GM23338 (cell line): Measurements from ENCODE around the gene ISLR2. TPM values are rescaled to one million over a fixed set of nuclear protein-coding genes. Genes with fewer than 3 reads are reported as not detected.

Experiments used
- ATAC-seq: fragments of 200-7000 bp; cut with Tn5 transposase; 3 replicates; pipeline ENCODE4 v1.9.1; 2020
- DNase-seq: peaks from one replicate; pipeline ENCODE4 v3.0.0-alpha.2; 2015; ENCODE audit warnings: low spot score
- H2AFZ ChIP-seq: fragments of 200-600 bp; sonication (generic); 2 replicates; pipeline ENCODE4 v1.8.0; 2016; ENCODE audit warnings: antibody characterized with exemption, mild to moderate bottlenecking, moderate library complexity
- H3F3A ChIP-seq: fragments of 200-600 bp; sonication (generic); replicated peaks from 2 replicates; pipeline ENCODE4 v1.8.0; 2017; ENCODE audit warnings: antibody characterized with exemption, mixed run types, low read depth
- H3K27ac ChIP-seq: fragments of 200-600 bp; sonication (generic); 2 replicates; pipeline ENCODE4 v1.6.1; 2016; ENCODE audit warnings: low read depth
- H3K27me3 ChIP-seq: fragments of 200-600 bp; sonication (generic); 2 replicates; pipeline ENCODE4 v1.8.0; 2016; ENCODE audit warnings: mild to moderate bottlenecking, mixed run types, moderate library complexity; ENCODE audit not compliant: insufficient read depth
- H3K36me3 ChIP-seq: fragments of 200-600 bp; sonication (generic); 2 replicates; pipeline ENCODE4 v1.8.0; 2016; ENCODE audit warnings: mild to moderate bottlenecking; ENCODE audit not compliant: insufficient read depth
- H3K4me1 ChIP-seq: fragments of 200-600 bp; sonication (generic); 2 replicates; pipeline ENCODE4 v1.8.0; 2016; ENCODE audit warnings: mild to moderate bottlenecking, moderate library complexity; ENCODE audit not compliant: insufficient read depth
- H3K4me2 ChIP-seq: fragments of 200-600 bp; sonication (generic); 2 replicates; pipeline ENCODE4 v1.7.1; 2017; ENCODE audit warnings: mixed run types
- H3K4me3 ChIP-seq: fragments of 200-600 bp; sonication (generic); 2 replicates; pipeline ENCODE4 v1.6.1; 2016; ENCODE audit warnings: mixed run types
- H3K79me2 ChIP-seq: fragments of 200-600 bp; sonication (generic); replicated peaks from 2 replicates; pipeline ENCODE4 v1.8.0; 2017; ENCODE audit warnings: mild to moderate bottlenecking; ENCODE audit not compliant: insufficient read depth
- H3K9me2 ChIP-seq: fragments of 200-600 bp; sonication (generic); 2 replicates; pipeline ENCODE4 v1.8.0; 2017; ENCODE audit not compliant: insufficient read depth
- H4K20me1 ChIP-seq: fragments of 200-600 bp; sonication (generic); replicated peaks from 2 replicates; pipeline ENCODE4 v1.8.0; 2017; ENCODE audit warnings: mild to moderate bottlenecking; ENCODE audit not compliant: insufficient read depth
- H3K27ac Mint-ChIP-seq: 2 replicates; pipeline ENCODE4 v1.8.0; 2020; ENCODE audit warnings: inconsistent platforms, mild to moderate bottlenecking, moderate library complexity, mixed read lengths
- H3K27me3 Mint-ChIP-seq: 3 replicates; pipeline ENCODE4 v1.8.0; 2022; ENCODE audit warnings: low read depth, mild to moderate bottlenecking, moderate library complexity, mixed read lengths, inconsistent platforms; ENCODE audit not compliant: insufficient read depth, poor library complexity
- H3K36me3 Mint-ChIP-seq: 3 replicates; pipeline ENCODE4 v1.8.0; 2021; ENCODE audit warnings: low read depth, mild to moderate bottlenecking, inconsistent platforms, moderate library complexity, mixed read lengths
- H3K4me1 Mint-ChIP-seq: 3 replicates; pipeline ENCODE4 v1.8.0; 2020; ENCODE audit warnings: mild to moderate bottlenecking, inconsistent platforms, mixed read lengths
- H3K4me3 Mint-ChIP-seq: 3 replicates; pipeline ENCODE4 v1.8.0; 2021; ENCODE audit warnings: moderate library complexity, mild to moderate bottlenecking, inconsistent platforms, mixed read lengths
- H3K9me3 Mint-ChIP-seq: 3 replicates; pipeline ENCODE4 v1.8.0; 2020; ENCODE audit warnings: moderate library complexity, mild to moderate bottlenecking, inconsistent platforms, mixed read lengths
- CREB1 ChIP-seq: fragments of 250-450 bp; sonication (Bioruptor Pico); IDR thresholded peaks from 2 replicates; pipeline ENCODE4 v1.5.0; 2020; ENCODE audit warnings: low read depth, mild to moderate bottlenecking, moderate library complexity
- CTCF ChIP-seq, 2 experiments: fragments of 200-600 bp in 1 of 2; sonication (generic) in 1 of 2; conservative IDR thresholded peaks; 2 replicates each; pipeline versions ENCODE4 v1.5.1 to v1.6.1; 2016 to 2017; ENCODE audit warnings: antibody characterized with exemption in 2 of 2, low read depth in 2 of 2, mild to moderate bottlenecking in 2 of 2, moderate library complexity in 1 of 2
- ETS1 ChIP-seq: IDR thresholded peaks from 2 replicates; pipeline ENCODE4 v1.6.1; 2016; ENCODE audit warnings: antibody characterized with exemption
- EZH2 ChIP-seq: fragments of 200-600 bp; sonication (generic); IDR thresholded peaks from one replicate; pipeline ENCODE4 v1.8.0; 2017; ENCODE audit warnings: antibody characterized with exemption, mild to moderate bottlenecking, low read depth; ENCODE audit not compliant: unreplicated experiment
- EZH2phosphoT487 ChIP-seq: fragments of 200-600 bp; sonication (generic); IDR thresholded peaks from one replicate; pipeline ENCODE4 v1.8.1; 2018; ENCODE audit warnings: antibody characterized with exemption; ENCODE audit not compliant: unreplicated experiment
- JUNB ChIP-seq: IDR thresholded peaks from one replicate; pipeline ENCODE4 v1.6.1; 2016; ENCODE audit warnings: antibody characterized with exemption; ENCODE audit not compliant: unreplicated experiment
- NANOG ChIP-seq: IDR thresholded peaks from 2 replicates; pipeline ENCODE4 v1.6.1; 2016; ENCODE audit warnings: antibody characterized with exemption, borderline replicate concordance
- POLR2AphosphoS5 ChIP-seq: IDR thresholded peaks from 2 replicates; pipeline ENCODE4 v1.6.1; 2016; ENCODE audit warnings: antibody characterized with exemption, low read depth
- REST ChIP-seq: IDR thresholded peaks from one replicate; pipeline ENCODE4 v1.6.1; 2018; ENCODE audit warnings: antibody characterized with exemption; ENCODE audit not compliant: unreplicated experiment
- STAT1 ChIP-seq: IDR thresholded peaks from one replicate; pipeline ENCODE4 v1.6.1; 2016; ENCODE audit warnings: antibody characterized with exemption; ENCODE audit not compliant: unreplicated experiment
- ZNF114 ChIP-seq: fragments of 250-450 bp; sonication (Bioruptor Pico); IDR thresholded peaks from 2 replicates; pipeline ENCODE4 v1.5.0; 2020; ENCODE audit warnings: mild to moderate bottlenecking, moderate library complexity
- ZNF331 ChIP-seq: fragments of 250-450 bp; sonication (Bioruptor Pico); IDR thresholded peaks from 2 replicates; pipeline ENCODE4 v1.5.0; 2020; ENCODE audit warnings: low read depth, mild to moderate bottlenecking, moderate library complexity
- polyA plus RNA-seq: library from polyadenylated mRNA; unstranded; fragments of >200 nt; fragmentation: Nextera tagmentation; extraction: Ambion mirVana; gene quantifications from 2 replicates; pipeline ENCODE4 v1.2.1, GENCODE V29; 2016
- total RNA-seq: library from RNA; depleted of rRNA; stranded (reverse); fragments of >200 nt; shearing (Covaris generic); gene quantifications from 2 replicates; pipeline ENCODE4 v1.2.3, GENCODE V29; 2014
- TF ChIP-seq, protein P1 (sequence below): fragments of 250-450 bp; sonication (Bioruptor Pico); IDR thresholded peaks from 2 replicates; pipeline ENCODE4 v1.5.0; 2020; ENCODE audit warnings: mild to moderate bottlenecking, moderate library complexity

The ISLR2 gene
- total and polyA plus RNA-seq, 2 experiments from 2014 or later, result 0.13 to 0.21 TPM

GRCh38 chr15:74138642-74139041, 8.3 kb downstream of the ISLR2 start:
- Histone ChIP-seq H3K36me3 (no peaks in the 10 kb centered on the region), H3K4me2 (no peak overlapping the region), H3K4me3 (no peak overlapping the region), H2AFZ (no peak overlapping the region), H3F3A (peaks cover 6% of the 10 kb centered on the region; the same call in 1 of the 2 replicates), H3K9me2 (no peaks in the 10 kb centered on the region), H3K27ac (no peak overlapping the region), H4K20me1 (no peaks in the 10 kb centered on the region), H3K4me1 (peaks cover 55% of the 10 kb centered on the region), H3K79me2 (no peaks in the 10 kb centered on the region), H3K27me3 (peaks cover 59% of the 10 kb centered on the region)
- peaks cover 58% of the 10 kb centered on the region for H3K27me3 Mint-ChIP-seq
- no peak overlapping the region for H3K27ac Mint-ChIP-seq
- no peaks in the 10 kb centered on the region; the same call in 2 of the 3 replicates for H3K9me3 Mint-ChIP-seq
- H3K4me1 Mint-ChIP-seq, result peaks cover 57% of the 10 kb centered on the region
- DNase-seq, result no peak
- TF ChIP-seq CTCF (conservative IDR thresholded peaks at IDR 0.05; ENCODE audit: low read depth in 2 of 2), result no peak
- no peak for TF ChIP-seq REST
- TF ChIP-seq ZNF331 (CRISPR knock-in tag), result no peak
- TF ChIP-seq EZH2phosphoT487, result no peak
- TF ChIP-seq, protein P1, sequence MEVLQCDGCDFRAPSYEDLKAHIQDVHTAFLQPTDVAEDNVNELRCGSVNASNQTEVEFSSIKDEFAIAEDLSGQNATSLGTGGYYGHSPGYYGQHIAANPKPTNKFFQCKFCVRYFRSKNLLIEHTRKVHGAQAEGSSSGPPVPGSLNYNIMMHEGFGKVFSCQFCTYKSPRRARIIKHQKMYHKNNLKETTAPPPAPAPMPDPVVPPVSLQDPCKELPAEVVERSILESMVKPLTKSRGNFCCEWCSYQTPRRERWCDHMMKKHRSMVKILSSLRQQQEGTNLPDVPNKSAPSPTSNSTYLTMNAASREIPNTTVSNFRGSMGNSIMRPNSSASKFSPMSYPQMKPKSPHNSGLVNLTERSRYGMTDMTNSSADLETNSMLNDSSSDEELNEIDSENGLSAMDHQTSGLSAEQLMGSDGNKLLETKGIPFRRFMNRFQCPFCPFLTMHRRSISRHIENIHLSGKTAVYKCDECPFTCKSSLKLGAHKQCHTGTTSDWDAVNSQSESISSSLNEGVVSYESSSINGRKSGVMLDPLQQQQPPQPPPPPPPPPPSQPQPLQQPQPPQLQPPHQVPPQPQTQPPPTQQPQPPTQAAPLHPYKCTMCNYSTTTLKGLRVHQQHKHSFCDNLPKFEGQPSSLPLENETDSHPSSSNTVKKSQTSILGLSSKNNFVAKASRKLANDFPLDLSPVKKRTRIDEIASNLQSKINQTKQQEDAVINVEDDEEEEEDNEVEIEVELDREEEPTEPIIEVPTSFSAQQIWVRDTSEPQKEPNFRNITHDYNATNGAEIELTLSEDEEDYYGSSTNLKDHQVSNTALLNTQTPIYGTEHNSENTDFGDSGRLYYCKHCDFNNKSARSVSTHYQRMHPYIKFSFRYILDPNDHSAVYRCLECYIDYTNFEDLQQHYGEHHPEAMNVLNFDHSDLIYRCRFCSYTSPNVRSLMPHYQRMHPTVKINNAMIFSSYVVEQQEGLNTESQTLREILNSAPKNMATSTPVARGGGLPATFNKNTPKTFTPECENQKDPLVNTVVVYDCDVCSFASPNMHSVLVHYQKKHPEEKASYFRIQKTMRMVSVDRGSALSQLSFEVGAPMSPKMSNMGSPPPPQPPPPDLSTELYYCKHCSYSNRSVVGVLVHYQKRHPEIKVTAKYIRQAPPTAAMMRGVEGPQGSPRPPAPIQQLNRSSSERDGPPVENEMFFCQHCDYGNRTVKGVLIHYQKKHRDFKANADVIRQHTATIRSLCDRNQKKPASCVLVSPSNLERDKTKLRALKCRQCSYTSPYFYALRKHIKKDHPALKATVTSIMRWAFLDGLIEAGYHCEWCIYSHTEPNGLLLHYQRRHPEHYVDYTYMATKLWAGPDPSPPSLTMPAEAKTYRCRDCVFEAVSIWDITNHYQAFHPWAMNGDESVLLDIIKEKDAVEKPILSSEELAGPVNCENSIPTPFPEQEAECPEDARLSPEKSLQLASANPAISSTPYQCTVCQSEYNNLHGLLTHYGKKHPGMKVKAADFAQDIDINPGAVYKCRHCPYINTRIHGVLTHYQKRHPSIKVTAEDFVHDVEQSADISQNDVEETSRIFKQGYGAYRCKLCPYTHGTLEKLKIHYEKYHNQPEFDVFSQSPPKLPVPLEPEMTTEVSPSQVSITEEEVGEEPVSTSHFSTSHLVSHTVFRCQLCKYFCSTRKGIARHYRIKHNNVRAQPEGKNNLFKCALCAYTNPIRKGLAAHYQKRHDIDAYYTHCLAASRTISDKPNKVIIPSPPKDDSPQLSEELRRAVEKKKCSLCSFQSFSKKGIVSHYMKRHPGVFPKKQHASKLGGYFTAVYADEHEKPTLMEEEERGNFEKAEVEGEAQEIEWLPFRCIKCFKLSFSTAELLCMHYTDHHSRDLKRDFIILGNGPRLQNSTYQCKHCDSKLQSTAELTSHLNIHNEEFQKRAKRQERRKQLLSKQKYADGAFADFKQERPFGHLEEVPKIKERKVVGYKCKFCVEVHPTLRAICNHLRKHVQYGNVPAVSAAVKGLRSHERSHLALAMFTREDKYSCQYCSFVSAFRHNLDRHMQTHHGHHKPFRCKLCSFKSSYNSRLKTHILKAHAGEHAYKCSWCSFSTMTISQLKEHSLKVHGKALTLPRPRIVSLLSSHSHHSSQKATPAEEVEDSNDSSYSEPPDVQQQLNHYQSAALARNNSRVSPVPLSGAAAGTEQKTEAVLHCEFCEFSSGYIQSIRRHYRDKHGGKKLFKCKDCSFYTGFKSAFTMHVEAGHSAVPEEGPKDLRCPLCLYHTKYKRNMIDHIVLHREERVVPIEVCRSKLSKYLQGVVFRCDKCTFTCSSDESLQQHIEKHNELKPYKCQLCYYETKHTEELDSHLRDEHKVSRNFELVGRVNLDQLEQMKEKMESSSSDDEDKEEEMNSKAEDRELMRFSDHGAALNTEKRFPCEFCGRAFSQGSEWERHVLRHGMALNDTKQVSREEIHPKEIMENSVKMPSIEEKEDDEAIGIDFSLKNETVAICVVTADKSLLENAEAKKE (CRISPR knock-in tag), result no peak
- TF ChIP-seq CREB1, result no peak
- TF ChIP-seq EZH2, result no peak
- no peak for TF ChIP-seq STAT1
- no peak for TF ChIP-seq NANOG
- no peak for TF ChIP-seq POLR2AphosphoS5
- no peak for TF ChIP-seq ETS1
- TF ChIP-seq JUNB, result no peak
- no peak for TF ChIP-seq ZNF114 (CRISPR knock-in tag)
- no peaks in the 10 kb centered on the region; the same call in 2 of the 3 replicates for H3K36me3 Mint-ChIP-seq
- ATAC-seq, result no peak
- H3K4me3 Mint-ChIP-seq, result no peak overlapping the region
